CMK (cell line): Measurements from ENCODE around the gene HTRA3.
"Not testable (repeated sequence)": the region's sequence is repeated elsewhere in the genome, so short reads cannot be mapped to it uniquely, and the experiment has no call there.

ENCODE experiments used
- DNase-seq: peaks from one replicate; pipeline ENCODE4 v3.0.0-alpha.2; 2010; ENCODE audit warnings: low read depth

HTRA3 gene

GRCh38 chr4:8344377-8344776 is 74.8 kb downstream of the HTRA3 start:
- no peak for DNase-seq

DNA sequence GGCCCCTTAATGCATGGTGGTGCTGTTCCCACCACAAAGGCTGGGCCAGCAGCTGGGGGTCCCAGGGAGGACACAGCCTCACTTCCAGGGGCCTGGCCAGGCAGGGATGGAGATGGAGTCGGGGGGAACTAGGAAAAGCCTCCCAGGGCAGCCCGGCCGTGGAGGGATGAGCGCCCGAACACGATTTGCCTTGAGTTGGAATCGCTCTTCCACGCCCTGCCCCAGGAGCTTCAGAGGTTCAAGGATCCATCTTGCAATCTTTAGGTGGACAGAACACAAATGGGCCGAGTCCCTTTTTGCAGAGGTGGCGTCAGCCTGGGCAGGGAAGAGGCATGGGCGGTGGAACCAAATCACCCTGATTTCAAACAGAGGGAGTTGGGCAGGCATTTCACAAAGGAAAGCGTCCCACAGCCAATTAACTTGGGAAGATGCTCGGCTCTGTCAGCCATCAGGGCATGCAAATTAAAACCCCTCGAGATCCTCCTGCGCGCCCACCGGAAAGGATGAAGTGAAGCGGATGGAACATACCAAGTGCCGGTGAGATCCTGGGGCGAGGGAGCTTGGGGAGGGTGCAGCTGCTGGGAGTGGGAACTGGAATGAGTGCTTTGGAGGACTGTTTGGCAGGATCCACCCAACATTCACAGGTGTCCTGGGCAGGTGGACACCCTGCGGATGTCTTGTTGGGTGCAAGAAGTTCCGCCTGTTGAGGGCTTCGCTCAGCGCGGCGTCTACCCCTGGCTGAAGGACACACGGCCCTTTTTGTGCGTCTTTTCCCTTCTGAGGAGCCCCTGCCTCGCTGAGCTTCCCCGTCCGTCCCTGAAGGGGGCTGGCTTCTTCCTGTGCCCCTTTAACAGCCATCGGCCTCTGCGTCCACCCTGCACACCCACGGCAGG is 75.7 kb downstream of the HTRA3 start:
- no peak for DNase-seq

DNA sequence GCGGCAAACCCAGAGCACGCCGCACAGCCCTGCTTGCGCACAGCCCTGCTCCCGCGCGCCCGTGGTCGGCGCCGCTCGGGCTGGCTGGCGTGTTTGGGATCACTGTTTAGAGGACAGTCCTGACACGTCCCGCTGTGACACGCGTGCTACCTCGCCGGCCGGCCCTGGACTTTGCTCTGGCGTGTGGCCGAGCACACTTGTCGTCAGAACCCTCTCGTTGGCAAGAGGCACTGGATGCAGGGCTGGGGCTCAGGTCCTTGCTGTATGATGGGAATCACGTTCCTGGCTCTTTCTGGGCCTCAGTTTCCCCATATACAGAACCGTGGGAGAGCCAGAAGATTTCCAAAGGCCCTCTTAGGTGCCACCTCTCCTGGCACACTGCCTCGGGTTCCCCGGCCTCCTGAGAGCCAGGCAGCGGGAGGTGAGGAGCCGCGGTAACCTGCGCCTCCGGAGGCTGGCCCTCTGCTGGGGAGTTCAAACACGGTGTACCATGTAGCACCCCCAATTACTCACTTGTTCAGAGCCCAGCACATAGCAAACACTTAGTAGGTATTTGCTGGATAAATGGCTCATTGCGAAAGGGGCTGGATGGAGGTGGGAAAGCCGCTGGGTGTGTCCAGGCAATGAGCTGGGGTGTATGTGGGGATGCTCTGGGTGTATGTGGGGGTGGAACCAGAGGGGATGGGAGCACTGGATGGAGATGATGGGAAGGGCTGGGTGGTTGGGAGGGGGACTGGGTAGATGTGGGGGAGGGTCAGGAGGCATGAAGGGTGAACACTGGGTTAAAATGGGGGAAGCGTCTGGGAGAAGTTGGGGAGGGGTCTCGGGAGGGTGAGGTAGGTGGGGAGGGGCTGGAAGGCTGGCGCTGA is 76.6 kb downstream of the HTRA3 start:
- DNase-seq = no peak

- no peak for DNase-seq
Measured at GRCh38 chr4:8346838-8347605, 77.5 kb downstream of the HTRA3 start.

DNA sequence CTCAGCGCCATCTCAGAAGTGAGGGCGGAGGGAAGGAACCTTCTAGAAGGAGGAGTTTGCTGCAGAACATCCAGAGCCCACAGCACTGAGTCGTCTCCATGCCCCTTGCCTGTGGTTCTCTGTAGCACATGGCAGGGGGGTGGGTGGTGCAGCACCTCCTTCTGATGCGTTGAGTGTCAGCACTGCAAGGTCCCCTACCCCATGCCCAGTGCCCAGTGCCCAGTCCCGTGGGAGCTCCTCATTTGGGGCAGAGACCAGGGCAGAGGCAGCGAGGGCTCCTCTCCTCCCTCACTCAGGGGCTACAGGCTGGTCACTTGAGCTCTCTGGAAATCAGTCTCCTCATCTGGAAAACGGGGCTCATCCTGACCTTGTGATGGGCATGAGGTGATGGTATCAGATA is 78.1 kb downstream of the HTRA3 start:
- DNase-seq = no peak

DNA sequence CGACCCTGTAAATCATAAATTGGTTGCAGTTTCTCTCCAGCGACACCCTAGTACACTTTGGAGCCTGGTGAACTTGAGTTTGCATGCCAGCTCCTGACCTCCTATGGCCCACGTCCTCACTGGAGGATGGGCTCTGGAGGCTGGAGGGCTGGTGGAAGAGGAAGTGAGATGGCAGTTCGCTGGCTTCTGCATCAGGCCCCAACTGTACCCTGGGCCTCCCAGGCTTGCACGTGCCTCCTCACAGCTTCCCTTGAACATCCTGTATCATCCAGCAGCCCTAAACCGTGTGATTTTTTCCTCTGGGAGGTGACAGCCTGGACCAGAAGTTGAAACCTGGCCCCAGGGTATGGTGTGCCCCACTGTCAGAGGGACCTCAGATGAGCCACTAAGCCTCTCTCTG is 78.5 kb downstream of the HTRA3 start:
- no peak for DNase-seq

GRCh38 chr4:8349236-8349635 is 79.7 kb downstream of the HTRA3 start:
- DNase-seq = not testable (repeated sequence)

GRCh38 chr4:8349664-8350236 is 80.2 kb downstream of the HTRA3 start:
- DNase-seq = no peak

DNA sequence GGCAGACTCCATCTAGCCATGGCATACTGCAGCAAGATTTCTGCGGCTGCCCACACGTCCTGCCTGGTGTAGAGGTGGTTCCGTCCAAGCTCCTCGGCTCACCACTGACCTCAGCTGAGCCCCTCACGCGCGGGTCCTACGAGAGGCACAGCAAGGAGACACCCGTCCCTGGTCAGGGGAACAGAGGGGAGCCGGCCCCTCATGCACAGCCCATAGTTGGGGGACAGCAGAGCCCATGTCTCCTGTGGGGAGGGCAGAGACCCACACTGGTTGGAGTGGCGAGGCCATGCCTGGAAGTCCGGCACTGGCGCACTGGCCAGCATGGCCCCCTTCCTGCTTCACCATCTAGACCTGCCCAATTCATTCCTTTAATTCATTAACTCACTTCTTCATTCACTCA is 80.8 kb downstream of the HTRA3 start:
- no peak for DNase-seq

DNA sequence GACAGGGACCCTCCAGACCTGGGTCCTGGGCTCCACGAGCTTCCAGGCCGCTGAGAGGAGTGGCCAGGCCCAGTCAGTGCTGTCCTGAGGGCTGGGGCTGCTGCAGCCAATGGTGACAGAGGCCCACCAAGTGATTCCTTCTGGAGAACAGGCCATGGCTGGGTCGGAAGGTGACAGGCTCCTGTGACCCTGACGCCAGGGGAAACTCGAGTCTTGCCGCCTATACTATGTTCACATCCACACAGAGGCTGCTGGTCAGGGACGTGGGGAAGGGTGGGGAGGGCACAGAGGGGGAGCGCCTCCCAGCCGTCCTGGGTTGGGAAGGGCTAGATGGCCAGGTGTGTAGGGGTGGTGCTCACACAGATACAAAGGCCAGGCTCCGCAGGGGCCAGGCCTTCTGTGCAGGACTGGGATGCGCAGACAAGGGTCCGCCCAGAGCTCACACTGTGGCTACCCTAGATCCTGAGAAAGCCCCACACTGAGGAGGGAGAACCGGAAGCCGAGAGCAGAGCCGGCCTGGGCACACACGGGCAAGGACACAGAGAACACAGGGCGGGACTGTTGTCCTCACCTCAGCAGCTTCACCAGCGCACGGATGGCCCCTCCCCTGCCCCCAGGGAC is 81.4 kb downstream of the HTRA3 start:
- no peak for DNase-seq

DNA sequence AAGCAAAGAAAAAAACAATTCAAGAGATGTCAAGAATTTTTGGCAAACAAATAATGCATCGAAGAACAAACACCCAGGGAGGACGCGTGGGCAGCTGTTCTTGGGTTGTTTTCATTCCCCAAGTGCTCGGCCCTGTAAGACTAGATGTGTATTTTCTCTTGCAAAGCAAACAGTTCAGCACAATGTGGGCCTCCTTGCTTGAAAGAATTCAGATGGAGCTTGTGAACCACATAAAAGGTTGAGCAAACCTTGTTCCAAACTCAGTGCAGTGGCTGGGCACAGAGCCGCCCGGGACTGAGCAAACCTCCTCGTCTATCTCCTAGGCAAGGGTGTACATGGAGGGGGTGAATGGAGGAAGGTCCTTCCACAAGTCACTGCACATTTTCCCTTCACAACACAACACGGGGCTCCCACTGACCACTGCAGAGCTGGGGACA is 82.4 kb downstream of the HTRA3 start:
- no peak for DNase-seq

DNA sequence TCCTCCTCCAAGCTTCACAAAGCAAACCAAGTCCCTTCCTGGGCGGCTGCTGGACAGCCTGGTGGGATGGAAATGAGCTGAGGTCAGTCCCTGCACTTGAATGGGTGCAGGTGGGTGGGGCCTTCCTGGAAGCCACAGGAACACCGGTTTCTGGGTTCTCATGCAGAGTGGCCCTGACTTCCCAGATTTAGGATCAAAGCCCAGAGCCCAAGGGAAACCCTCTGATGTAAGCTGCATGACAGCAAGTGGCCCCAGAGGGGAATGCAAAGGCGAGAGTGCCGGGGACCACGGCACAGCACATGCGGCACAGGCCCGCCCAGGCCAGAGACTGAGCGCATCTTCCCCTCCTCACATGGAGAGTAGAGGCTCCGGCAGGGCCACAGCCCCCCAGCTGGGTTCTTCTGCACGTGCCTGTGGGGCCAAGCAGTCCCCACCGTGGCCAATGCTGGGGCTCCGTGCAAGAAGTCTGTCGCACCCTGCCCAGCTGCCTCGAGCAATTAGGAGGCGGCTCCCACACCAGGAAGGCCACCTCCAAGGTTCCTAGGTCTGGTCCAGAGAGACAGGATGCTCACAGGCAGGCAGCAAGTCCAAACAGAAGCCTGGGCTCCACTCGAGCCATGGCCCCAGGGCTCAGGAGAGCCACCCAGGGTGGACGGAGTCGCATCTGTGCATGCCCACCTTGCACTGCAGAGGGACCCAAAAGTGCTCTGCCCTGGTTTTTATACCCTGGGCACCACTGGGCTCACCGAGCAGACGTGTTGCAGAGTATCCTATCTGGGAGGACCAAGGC is 83.0 kb downstream of the HTRA3 start:
- no peak for DNase-seq

DNA sequence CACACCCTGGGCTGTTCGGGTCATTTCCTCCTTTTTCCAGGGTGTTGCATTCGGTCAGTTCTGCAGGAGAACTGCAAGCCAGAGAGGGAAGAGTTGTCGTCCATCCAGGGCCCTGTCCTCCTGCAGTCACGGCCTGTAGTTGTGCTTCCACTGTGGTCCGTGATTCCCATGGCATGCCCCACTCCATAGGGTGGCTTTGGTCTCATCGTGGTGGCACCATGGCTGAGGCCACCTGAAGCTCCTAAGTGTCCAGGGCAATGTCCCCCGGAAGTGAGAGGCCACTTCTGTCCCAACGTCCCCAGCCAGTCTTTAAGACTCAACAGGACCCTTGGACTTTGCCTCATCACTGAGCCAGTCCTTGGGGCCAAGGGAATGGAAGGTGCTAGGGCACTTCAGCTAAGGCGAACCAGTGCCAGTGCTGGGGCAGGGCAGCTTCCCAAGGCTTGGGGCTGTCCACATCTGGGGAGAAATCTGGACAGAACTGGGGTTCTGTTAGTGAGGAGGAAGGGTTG is 83.7 kb downstream of the HTRA3 start:
- no peak for DNase-seq

- DNase-seq = no peak
Measured at GRCh38 chr4:8353912-8354453, 84.4 kb downstream of the HTRA3 start.

DNA sequence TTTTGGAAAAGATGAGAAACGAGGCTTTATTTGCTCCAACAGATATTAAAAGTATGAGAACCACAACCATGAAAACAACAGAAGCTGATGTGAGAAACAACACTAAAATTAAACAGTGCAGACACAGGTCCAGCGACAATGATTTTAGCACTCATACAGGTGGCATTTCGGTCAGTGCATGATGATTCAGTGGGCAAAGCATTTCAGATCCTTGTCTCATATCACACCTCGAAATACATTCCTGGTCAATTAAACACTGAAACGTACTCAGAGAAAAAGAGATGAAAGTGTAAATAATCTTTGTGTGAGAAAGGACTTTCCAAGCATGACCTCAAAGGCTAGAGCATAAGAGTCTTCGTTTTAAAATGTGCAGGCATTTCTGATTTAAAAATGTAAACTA is 85.8 kb downstream of the HTRA3 start:
- no peak for DNase-seq

GRCh38 chr4:8355864-8356565 is 86.5 kb downstream of the HTRA3 start:
- no peak for DNase-seq
